ENCODE measurements around the gene ERO1A. TPM values are rescaled to one million over a fixed set of nuclear protein-coding genes. Genes with fewer than 3 reads are reported as not detected.

Gene ERO1A
- total RNA-seq, 1 experiment from 2014 or later, result 118 TPM

- Histone ChIP-seq H4K20me1 (ENCODE audit: insufficient read depth) (peaks cover 11% of the 10 kb centered on the region; the same call in 1 of the 2 replicates), H2AFZ (ENCODE audit: low read depth, low read length, poor library complexity, severe bottlenecking) (peak within 1 kb of the TSS; percentile 53), H3K4me1 (ENCODE audit: control insufficient read depth in 1 of 2, insufficient read depth in 2 of 2, low read length in 2 of 2) (peaks cover 6 to 14% of the 10 kb centered on the region in 2 experiments), H3K4me3 (replicated peaks in 1 of 2; ENCODE audit: low read depth in 1 of 2, low read length in 2 of 2) (peak within 1 kb of the TSS; percentile 96), H3K36me3 (ENCODE audit: control insufficient read depth in 1 of 2, insufficient read depth in 2 of 2, low read length in 2 of 2) (peaks cover 14 to 22% of the 10 kb centered on the region in 2 experiments; a peak in 2 of 4 replicates), H3K27ac (ENCODE audit: low read depth, low read length) (peak within 1 kb of the TSS; percentile 73), H3K9ac (ENCODE audit: low read length) (peak within 1 kb of the TSS; percentile 95), H3K4me2 (ENCODE audit: low read length) (peak within 1 kb of the TSS; percentile 79), H3K9me2 (ENCODE audit: insufficient read depth) (no peaks in the 10 kb centered on the region), H3K79me2 (ENCODE audit: insufficient read depth, low read length) (peaks cover 27% of the 10 kb centered on the region), H3K27me3 (ENCODE audit: insufficient read depth, low read length) (no peaks in the 10 kb centered on the region), H3K9me3 (ENCODE audit: control insufficient read depth in 1 of 2, insufficient read depth in 1 of 2, low read depth in 1 of 2, low read length in 2 of 2) (no peaks in the 10 kb centered on the region)
- ATAC-seq (peak; percentile 97), DNase-seq (ENCODE audit: low read depth, low spot score) (peak; percentile 95)
- ChIA-PET POLR2A (interaction anchor here (0.5 to 1.1 kb wide), 4 partner anchors 10 to 25 kb away, joined by 3 to 6 read pairs (median 3); no protein-coding TSS in a partner anchor), CTCF (interaction anchor here (0.7 to 1.1 kb wide), 2 partner anchors 12 to 231 kb away, joined by 4 read pairs; no protein-coding TSS in a partner anchor), RAD21 (ENCODE audit: low non-redundant PET in 1 of 2, low total read pairs in 2 of 2, uncharacterized antibody in 2 of 2, unreplicated experiment in 2 of 2) (interaction anchor here in 1 of 2 experiments (0.7 kb wide), 1 partner anchor 177 kb away, joined by 7 read pairs; the partner anchor contains the start of gene GPR137C)
- intact Hi-C loops (cut with micrococcal nuclease), result no loop called here
- TSS peak; percentile 51 for BruUV-seq (replicated peaks)
- TF ChIP-seq SIN3A (IDR thresholded peaks at IDR 0.05; ENCODE audit: low read depth) (peak; percentile 78; the same call in 1 of the 2 replicates), EZH2phosphoT487 (IDR thresholded peaks at IDR 0.05; ENCODE audit: borderline replicate concordance) (no peak), RAD21 (IDR thresholded peaks at IDR 0.05; ENCODE audit: low read depth) (no peak), YY1 (IDR thresholded peaks at IDR 0.05; ENCODE audit: extremely low read depth, insufficient replicate concordance, low read depth, low read length) (peak; percentile 77), EZH2 (IDR thresholded peaks at IDR 0.05) (no peak), EGR1 (IDR thresholded peaks at IDR 0.05; ENCODE audit: low read depth) (peak; percentile 84), MAX (IDR thresholded peaks at IDR 0.05) (peak; percentile 46), CEBPB (IDR thresholded peaks at IDR 0.05; ENCODE audit: low read depth) (no peak), CBX3 (IDR thresholded peaks at IDR 0.05; ENCODE audit: low read depth) (no peak), POLR2AphosphoS5 (IDR thresholded peaks at IDR 0.05; ENCODE audit: low read depth, low read length) (peak; percentile 91), ELF1 (IDR thresholded peaks at IDR 0.05; ENCODE audit: borderline replicate concordance, low read depth) (no peak), ZBTB33 (IDR thresholded peaks at IDR 0.05; ENCODE audit: extremely low read depth, insufficient replicate concordance, low read length) (no peak), JUND (IDR thresholded peaks at IDR 0.05) (no peak), ATF3 (IDR thresholded peaks at IDR 0.05) (no peak), ZFX (IDR thresholded peaks at IDR 0.05) (peak; percentile 72; the same call in 1 of the 2 replicates), TCF7L2 (IDR thresholded peaks at IDR 0.05; ENCODE audit: borderline replicate concordance, extremely low read depth, insufficient read depth, insufficient read length) (no peak), ZNF274 (IDR thresholded peaks at IDR 0.05; ENCODE audit: low read depth, low read length) (no peak), FOSL1 (IDR thresholded peaks at IDR 0.05; ENCODE audit: low read depth) (no peak), POLR2A (IDR thresholded peaks at IDR 0.05; ENCODE audit: borderline replicate concordance, extremely low read depth, insufficient read depth, insufficient read length) (peak; percentile 41), SRF (IDR thresholded peaks at IDR 0.05; ENCODE audit: low read depth) (no peak), CTCF (IDR thresholded peaks at IDR 0.05 in 2 of 3, conservative IDR thresholded peaks at IDR 0.05 in 1 of 3; ENCODE audit: borderline replicate concordance in 1 of 3, insufficient read depth in 1 of 3, low read depth in 2 of 3, low read length in 2 of 3) (no peak), SP1 (IDR thresholded peaks at IDR 0.05; ENCODE audit: low read depth) (peak; percentile 89)
Measured at GRCh38 chr14:52729925-52730708, 34.8 kb upstream of the ERO1A start, which contains the start of gene STYX. Gene STYX (plus strand): TSS chr14:52730166. CDS start chr14:52730475, 309 bp downstream.
